Right lung (tissue), 10 donors: ENCODE results near the gene HAL. TPM values are rescaled to one million over a fixed set of nuclear protein-coding genes. Genes with fewer than 3 reads are reported as not detected.
A peak's percentile ranks its signal among the peaks of the same experiment; 100 is the strongest.

ENCODE experiments used
- DNase-seq, 2 donors: peaks; one replicate each; pipeline ENCODE4 v3.0.0-alpha.2; 2013
- long read RNA-seq, 8 donors: transcript quantifications; one replicate each; lab custom pipeline, GENCODE V29; 2026
- polyA plus RNA-seq, 5 donors: library from polyadenylated mRNA; unstranded; fragments of 120-200 nt; gene quantifications; one replicate each; pipeline versions ENCODE4 v1.2.1 to v1.2.3, GENCODE V29; 2013; ENCODE audit warnings: inconsistent platforms in 1 of 5, low replicate concordance in 1 of 5; ENCODE audit not compliant: insufficient read length in 5 of 5, insufficient read depth in 1 of 5

Gene HAL, protein sequence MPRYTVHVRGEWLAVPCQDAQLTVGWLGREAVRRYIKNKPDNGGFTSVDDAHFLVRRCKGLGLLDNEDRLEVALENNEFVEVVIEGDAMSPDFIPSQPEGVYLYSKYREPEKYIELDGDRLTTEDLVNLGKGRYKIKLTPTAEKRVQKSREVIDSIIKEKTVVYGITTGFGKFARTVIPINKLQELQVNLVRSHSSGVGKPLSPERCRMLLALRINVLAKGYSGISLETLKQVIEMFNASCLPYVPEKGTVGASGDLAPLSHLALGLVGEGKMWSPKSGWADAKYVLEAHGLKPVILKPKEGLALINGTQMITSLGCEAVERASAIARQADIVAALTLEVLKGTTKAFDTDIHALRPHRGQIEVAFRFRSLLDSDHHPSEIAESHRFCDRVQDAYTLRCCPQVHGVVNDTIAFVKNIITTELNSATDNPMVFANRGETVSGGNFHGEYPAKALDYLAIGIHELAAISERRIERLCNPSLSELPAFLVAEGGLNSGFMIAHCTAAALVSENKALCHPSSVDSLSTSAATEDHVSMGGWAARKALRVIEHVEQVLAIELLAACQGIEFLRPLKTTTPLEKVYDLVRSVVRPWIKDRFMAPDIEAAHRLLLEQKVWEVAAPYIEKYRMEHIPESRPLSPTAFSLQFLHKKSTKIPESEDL
- 1 to 10 TPM in 2 of 5 donors, under 1 TPM in 3; 0.66 to 2.2 (median 0.70) TPM for polyA plus RNA-seq
- long read RNA-seq, donor 1: 0 reads
- long read RNA-seq, donor 2: 0 reads
- long read RNA-seq, donor 3: 0 reads
- long read RNA-seq, donor 4: 0 reads
- long read RNA-seq, donor 5: 0 reads
- long read RNA-seq, donor 6: 0 reads
- long read RNA-seq, donor 7: 0 reads
- long read RNA-seq, donor 8: 0 reads

DNA sequence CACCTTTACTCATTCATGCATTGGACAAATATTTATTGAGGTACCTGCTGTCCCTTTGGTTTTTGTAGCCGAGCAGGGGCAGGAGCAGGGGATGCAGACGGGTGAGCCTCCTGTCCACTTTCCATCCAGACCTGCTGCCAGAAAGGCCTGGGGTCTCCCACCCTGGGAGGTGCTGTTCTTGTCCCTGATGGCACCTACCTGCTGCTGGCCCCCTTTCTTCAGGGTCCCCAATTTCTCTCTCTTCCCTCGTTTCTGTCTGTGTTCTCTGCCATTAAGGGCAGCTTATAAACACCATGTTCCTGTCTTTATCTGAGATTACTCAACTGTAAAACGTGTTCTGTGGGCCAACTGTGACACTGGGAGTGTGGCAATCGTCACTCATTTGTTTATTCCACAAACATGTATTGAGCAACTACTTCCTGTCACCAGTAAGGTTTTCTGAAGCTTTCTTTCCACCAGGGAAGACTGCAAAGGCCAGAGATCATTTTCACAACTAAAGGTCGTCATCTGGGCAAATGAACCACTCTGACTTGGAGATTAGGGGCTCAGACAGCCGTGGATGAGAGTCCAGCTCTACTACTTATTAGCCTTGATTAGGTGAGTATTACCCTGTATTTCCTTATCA is at the start of gene HAL:
HAL (minus strand) TSS at position 311 of the 625 bp plus-strand sequence. CDS start 434 bp downstream, outside the sequence.
- DNase-seq: no peak

DNA sequence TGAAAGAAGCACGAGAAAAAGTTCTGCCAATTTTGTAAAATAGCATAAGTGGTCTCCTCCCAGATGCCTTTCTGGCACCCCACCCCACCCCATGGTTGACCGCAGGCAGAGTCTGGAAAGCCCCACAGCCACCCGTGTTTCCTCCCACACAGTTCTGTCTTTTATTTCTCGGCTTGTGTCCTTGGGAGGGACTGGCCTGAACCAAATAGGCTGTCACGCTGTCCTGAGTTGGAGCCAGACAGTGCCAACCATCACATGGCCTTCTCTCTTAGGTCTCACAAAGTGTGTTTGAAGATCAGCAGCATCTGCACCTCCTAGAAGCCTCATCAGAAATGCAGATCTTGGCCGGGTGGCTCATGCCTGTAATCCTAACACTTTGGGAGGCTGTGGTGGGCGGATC is 49.4 kb upstream of the HAL start:
- no peak for DNase-seq

- no peak for DNase-seq
These were observed 48.8 kb upstream of the HAL start for GRCh38 chr12:96044943-96045290.

GRCh38 chr12:96044017-96044942 is 48.1 kb upstream of the HAL start:
- DNase-seq: no peak

- no peak for DNase-seq
These were observed 45.0 kb upstream of the HAL start for GRCh38 chr12:96041181-96041580.

DNA sequence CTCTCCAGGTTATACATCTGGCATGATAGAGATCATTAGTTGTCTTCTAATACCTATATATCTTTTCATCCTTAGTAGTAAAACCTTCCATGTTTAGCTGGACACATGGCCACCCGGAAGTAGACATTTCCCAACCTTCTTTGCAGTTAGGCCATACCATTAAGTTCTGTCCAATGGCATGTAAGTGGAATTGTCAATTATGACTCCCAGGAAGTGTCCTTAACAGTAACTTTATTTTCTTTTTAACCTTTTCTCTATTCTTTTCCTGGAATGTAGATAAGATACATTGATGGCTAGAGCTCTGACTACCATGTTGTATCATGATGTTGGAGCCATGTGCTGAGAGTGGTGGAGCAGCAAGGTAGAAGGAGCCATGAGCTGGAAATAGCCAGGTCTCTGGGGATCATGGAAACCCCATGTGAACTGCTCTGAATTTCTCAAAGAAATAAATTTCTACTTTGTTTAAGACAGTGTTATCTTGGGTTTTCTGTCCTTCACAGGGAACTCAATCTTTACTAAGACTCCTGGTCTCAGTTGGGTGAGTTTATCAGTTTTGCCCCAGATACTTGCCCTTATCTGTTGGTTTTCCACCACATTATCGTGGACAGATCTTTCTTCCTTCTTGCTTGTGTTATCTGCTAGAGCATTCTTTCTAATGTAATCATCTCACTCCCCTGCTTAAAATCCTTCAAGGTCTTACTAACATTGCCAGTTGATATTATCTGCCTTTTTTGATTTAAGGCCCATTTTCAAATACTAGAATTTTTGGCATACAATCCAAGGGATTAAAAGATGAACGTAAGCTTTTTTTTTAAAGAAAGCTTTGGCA is 44.4 kb upstream of the HAL start:
- DNase-seq: no peak

GRCh38 chr12:96039516-96039915 is 43.4 kb upstream of the HAL start:
- DNase-seq: no peak

GRCh38 chr12:96036765-96037455 is 40.8 kb upstream of the HAL start:
- no peak for DNase-seq

DNA sequence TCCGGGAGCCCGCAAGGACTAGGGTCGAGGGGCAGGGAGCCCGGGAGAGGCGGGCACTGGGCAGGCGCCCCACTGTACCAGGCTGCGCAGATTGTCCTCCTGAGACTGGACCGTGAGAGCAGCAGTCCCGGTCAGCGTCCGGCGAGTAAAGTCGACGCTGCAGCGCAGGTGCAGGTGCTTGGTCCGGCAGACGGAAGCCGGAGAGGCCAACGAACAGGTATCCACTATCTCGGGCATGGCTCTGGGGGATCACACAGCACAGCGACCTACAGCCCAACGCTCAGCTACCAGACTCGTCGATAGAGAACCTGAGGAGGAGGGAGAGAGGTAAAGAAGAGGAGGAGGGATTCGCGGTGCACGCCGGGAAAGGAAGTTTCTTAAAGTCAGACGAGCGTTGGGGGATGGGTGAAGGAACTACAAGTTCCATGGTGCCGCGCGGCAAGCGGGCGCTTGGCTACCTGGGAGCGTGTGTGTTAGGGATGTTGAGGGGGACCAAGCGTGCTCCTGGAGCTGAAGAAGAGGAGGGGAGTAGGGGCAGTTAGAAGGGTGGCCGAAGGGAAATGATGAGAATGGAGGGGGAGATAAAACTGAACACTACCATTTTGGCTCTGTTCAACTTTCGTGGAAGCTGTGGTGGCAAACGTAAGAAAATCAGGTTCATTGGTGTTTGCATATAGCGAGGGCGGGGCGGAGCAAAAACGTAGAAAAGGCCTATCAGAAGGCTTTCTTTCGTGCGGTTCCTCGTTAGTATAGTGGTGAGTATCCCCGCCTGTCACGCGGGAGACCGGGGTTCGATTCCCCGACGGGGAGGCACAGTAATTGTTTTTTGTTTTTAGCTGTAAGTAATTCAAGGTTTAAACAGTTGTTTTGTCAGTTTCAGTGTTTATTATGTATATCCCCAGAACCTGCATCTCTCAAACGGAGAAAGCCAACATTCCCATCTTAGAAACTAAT is 39.4 kb upstream of the HAL start, which contains the start of gene LTA4H:
LTA4H (minus strand) TSS at position 305 of the 954 bp plus-strand sequence; CDS start at position 237, 68 bp downstream.
- peak; percentile 99 to 100 for DNase-seq

- peak in 1 of 2 donors; percentile 62 for DNase-seq
These were observed 38.6 kb upstream of the HAL start for GRCh38 chr12:96034621-96035282.

- no peak for DNase-seq
These were observed 37.6 kb upstream of the HAL start for GRCh38 chr12:96033549-96034389.

- DNase-seq: no peak
These were observed 33.7 kb upstream of the HAL start for GRCh38 chr12:96029826-96030225.

- no peak for DNase-seq
These were observed 32.4 kb upstream of the HAL start for GRCh38 chr12:96028538-96028937.

DNA sequence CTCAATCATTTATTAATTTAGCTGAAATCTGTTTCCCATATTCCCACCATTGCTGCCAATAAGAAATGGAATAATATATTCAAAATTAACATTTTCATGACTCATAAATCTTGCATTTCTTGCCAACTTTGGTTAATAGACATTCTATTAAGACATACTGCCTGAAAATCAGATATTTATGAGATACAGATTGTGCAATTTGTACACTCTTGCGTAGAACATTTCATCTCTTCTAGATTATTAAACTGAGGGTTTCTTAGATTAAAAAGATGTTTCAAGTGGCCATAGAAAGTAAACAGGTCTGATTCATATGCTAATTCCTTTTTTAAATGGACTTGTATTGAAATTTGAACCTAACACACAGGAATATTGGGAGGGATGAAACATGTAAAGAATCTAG is 30.2 kb upstream of the HAL start:
- no peak for DNase-seq

GRCh38 chr12:96025518-96025917 is 29.4 kb upstream of the HAL start:
- no peak for DNase-seq

DNA sequence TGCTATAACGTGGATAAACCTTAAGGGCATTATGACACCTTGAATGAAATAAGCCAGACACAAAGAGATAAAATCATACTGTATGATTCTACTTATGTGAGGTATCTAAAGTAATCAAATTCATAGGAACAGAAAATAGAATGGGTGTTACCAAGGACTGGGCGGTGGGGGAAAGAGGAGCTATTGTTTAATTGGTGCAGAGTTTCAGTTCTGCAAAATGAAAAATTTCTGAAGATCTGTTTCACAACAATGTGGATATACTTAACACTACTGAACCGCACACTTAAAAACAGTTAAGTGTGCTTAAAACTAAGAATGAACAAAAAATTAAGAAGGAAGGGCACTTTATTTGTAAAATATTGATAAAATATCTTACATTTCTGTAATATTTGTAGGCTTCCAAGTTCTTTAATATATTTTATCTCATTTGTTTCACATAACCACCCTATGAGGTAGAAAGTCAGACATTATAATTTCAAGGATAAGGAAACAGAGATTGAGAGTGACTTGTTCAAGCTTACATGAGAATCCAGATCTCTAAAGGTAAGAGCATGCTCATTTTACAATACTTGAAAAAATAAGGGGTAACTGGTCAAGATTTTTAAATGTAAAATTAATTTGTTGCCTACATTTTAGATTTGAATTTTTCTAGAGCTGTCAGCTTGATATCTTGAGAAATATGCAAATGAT is 24.3 kb upstream of the HAL start:
- no peak for DNase-seq
